Activated T-cell treated with anti-CD3 and anti-CD28 coated beads, Interleukin-2, amount 50 U/mL, for 72 hours (primary cell): ENCODE results near the gene LRP4. TPM values are rescaled to one million over a fixed set of nuclear protein-coding genes. Genes with fewer than 3 reads are reported as not detected.
A peak's percentile ranks its signal among the peaks of the same experiment; 100 is the strongest.

Source experiments
- ATAC-seq, 2 donors: fragments of 150-1000 bp; cut with Tn5 transposase; replicated peaks in 1 of 2; 2 replicates each; pipeline ENCODE4 v1.10.0; 2021; ENCODE audit warnings: moderate library complexity in 2 of 2, mild to moderate bottlenecking in 1 of 2
- DNase-seq, 2 donors: peaks; one replicate each; pipeline ENCODE4 v3.0.0; 2021 to 2022; ENCODE audit warnings: mixed read lengths in 1 of 2
- H3K27ac Mint-ChIP-seq: one replicate; pipeline ENCODE4 v1.8.0; 2022; ENCODE audit warnings: mild to moderate bottlenecking, moderate library complexity, mixed read lengths
- H3K27me3 Mint-ChIP-seq: one replicate; pipeline ENCODE4 v1.8.0; 2022; ENCODE audit warnings: low read depth, mixed read lengths
- H3K36me3 Mint-ChIP-seq, 2 donors: one replicate each; pipeline ENCODE4 v1.8.0; 2022; ENCODE audit warnings: mixed read lengths in 2 of 2, mild to moderate bottlenecking in 1 of 2; ENCODE audit not compliant: insufficient read depth in 2 of 2
- H3K4me1 Mint-ChIP-seq: one replicate; pipeline ENCODE4 v1.8.0; 2022; ENCODE audit warnings: low read depth, mixed read lengths
- H3K4me3 Mint-ChIP-seq, 2 donors: one replicate each; pipeline ENCODE4 v1.8.0; 2022; ENCODE audit warnings: mild to moderate bottlenecking in 2 of 2, mixed read lengths in 2 of 2, moderate library complexity in 2 of 2
- H3K9me3 Mint-ChIP-seq, 2 donors: one replicate each; pipeline ENCODE4 v1.8.0; 2022; ENCODE audit warnings: mixed read lengths in 2 of 2
- total RNA-seq, 2 donors: library from RNA; stranded (reverse); gene quantifications; one replicate each; pipeline ENCODE4 v1.2.3, GENCODE V29; 2022

The LRP4 gene
- total RNA-seq, 2 donors from 2014 or later: 0.09 TPM; not detected in 1

DNA sequence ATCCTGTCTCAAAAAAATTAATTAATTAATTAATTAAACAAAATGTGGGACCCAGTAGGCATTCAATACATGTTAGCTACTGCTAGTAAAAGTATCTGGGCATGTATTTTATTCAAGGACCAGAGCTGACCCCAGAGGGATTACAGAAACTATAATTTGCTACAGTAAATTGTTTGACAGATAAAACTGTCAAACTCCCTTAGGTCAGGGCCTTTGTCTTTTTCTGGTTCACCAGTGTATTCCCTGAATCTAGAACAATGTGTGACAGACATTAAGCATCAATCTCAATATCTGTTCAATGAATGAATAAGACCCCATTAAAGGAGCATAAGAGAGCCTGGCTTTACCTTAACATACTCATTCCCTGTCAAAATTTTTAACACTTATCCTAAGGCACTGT lies 78.2 kb downstream of the LRP4 start:
- no peak for ATAC-seq
- DNase-seq: no peak
- Mint-ChIP-seq H3K4me1 (peaks cover 71% of the 10 kb centered on the region), H3K27me3 (no peaks in the 10 kb centered on the region), H3K36me3 (peaks cover 0 to 5% of the 10 kb centered on the region in 2 donors), H3K4me3 (no peak overlapping the region), H3K27ac (no peak overlapping the region), H3K9me3 (no peaks in the 10 kb centered on the region)

DNA sequence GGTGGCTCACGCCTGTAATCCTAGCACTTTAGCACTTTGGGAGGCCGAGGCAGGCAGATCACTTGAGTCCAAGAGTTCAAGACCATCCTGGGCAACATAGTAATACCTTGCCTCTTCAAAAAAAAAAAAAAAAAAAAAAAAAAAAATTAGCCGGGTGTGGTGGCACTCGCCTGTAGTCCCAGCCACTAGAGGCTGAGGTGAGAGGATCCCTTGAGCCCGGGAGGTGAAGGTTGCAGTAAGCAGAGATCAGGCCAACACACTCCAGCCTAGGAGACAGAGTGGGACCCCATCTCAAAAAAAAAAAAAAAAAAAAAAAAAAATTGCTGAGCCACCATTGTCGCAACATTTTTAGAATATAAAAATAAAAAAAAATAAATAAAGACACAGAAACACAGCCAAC lies 79.8 kb downstream of the LRP4 start:
- DNase-seq (no peak), ATAC-seq (no peak)
- Mint-ChIP-seq H3K36me3 (peaks cover 0 to 3% of the 10 kb centered on the region in 2 donors), H3K27me3 (no peaks in the 10 kb centered on the region), H3K27ac (no peak overlapping the region), H3K9me3 (no peaks in the 10 kb centered on the region), H3K4me1 (peaks cover 55% of the 10 kb centered on the region), H3K4me3 (no peak overlapping the region)

DNA sequence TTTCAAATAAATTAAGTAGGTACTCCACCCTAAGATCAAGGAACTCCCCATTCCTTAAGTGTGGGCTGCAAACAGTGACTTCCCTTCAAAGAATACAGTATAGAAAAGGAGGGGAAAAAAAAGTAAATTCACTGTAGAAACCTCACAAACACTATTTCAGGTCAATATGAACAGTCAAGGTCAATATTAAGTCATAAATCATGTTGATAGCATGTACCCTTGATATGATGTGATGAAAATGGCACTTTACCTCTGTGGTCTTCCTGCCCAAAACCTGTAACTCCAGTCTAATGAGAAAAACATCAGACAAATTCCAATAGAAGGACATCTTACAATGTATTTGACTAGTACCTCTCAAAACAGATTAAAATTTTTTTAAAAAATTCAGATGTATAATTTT lies 80.5 kb downstream of the LRP4 start:
- Mint-ChIP-seq H3K4me1 (peaks cover 52% of the 10 kb centered on the region), H3K27me3 (no peaks in the 10 kb centered on the region)

DNA sequence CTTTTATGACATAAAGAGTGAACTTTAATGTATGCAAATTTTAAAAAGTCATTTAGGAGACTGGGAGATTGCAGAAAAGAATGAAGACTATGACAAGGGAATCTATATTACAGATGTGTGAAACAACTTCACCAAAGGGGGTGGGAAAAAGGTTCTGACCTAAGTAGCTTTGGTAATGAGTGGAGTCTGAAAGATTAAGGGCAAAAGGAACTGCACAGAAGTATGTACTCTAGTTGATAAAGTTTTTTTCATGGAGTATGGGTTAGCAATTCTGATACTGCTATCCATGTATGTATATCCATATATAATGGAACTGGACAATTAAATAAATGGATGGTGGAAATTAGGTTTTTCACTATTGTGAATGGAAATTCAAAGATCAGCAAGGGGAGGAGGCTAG lies 81.5 kb downstream of the LRP4 start:
- H3K4me1 Mint-ChIP-seq: peaks cover 49% of the 10 kb centered on the region
- DNase-seq (no peak), ATAC-seq (no peak)
- no peak overlapping the region for H3K4me3 Mint-ChIP-seq
- peaks cover 0 to 3% of the 10 kb centered on the region in 2 donors for H3K36me3 Mint-ChIP-seq
- H3K9me3 Mint-ChIP-seq: no peaks in the 10 kb centered on the region
- no peaks in the 10 kb centered on the region for H3K27me3 Mint-ChIP-seq
- H3K27ac Mint-ChIP-seq: peak overlapping the region; percentile 42

More for the DNA sequence above, 80.5 kb downstream of the LRP4 start:
- H3K36me3 Mint-ChIP-seq: peaks cover 0 to 3% of the 10 kb centered on the region in 2 donors
- H3K27ac Mint-ChIP-seq: no peak overlapping the region
- H3K9me3 Mint-ChIP-seq: no peaks in the 10 kb centered on the region
- no peak for ATAC-seq
- DNase-seq: no peak
- no peak overlapping the region for H3K4me3 Mint-ChIP-seq

DNA sequence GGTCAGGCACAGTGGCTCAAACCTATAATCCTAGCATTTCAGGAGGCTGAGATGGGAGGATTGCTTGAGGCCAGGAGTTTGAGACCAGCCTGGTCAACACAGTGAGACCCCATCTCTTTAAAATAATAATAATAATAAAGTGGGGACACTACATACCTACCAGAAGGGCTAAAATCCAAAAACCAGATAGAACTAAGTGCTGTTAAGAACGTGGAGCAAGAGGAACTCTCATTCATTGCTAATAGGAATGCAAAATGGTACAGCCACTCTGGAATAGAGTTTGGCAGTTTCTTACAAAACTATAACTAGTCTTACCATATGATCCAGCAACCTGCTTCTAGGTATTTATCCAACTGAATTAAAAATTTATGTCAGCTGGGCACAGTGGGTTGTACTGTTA lies 81.9 kb downstream of the LRP4 start:
- Mint-ChIP-seq H3K27ac (peak overlapping the region; percentile 42), H3K4me3 (no peak overlapping the region), H3K36me3 (peaks cover 0 to 3% of the 10 kb centered on the region in 2 donors), H3K9me3 (no peaks in the 10 kb centered on the region), H3K27me3 (no peaks in the 10 kb centered on the region), H3K4me1 (peaks cover 44% of the 10 kb centered on the region)
- no peak for ATAC-seq
- no peak for DNase-seq

DNA sequence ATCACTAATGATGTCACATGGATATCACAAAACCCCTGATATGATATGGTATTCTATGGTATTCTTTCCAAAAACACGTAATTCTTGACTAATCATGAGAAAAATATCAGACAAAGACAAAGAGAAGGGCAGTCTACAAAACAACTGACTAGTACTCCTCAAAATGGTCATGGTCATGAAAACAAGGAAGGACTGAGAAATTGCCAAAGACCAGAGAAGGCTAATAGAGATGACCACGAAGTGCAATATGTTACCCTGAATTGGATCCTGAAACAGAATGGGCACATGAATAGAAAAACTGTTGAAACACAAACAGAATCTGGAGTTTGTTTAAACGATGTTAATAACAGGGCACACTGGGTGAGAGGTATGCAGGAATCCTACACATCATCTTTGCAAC lies 82.5 kb downstream of the LRP4 start:
- no peak overlapping the region for H3K27ac Mint-ChIP-seq
- DNase-seq (no peak), ATAC-seq (no peak)
- no peaks in the 10 kb centered on the region for H3K9me3 Mint-ChIP-seq
- H3K27me3 Mint-ChIP-seq: no peaks in the 10 kb centered on the region
- H3K4me1 Mint-ChIP-seq: peaks cover 40% of the 10 kb centered on the region
- H3K36me3 Mint-ChIP-seq: peaks cover 0 to 3% of the 10 kb centered on the region in 2 donors
- H3K4me3 Mint-ChIP-seq: no peak overlapping the region

DNA sequence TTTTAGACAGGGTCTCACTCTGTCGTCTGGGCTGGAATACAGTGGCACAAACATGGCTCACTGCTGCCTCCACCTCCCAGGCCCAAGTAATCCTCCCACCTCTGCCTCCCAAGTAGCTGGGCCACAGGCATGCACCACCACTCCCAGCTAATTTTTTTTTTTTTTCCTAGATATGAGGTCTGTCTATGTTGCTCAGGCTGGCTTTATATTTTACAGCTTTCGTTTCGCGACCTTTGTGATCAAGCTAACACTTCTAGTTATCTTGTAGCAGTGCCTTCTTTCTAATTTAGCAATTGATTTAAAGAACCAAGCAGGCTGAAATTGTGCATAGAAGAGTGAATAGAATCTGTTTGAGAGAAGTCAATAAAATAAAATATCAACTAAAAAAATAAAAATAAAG lies 83.5 kb downstream of the LRP4 start:
- Mint-ChIP-seq H3K27me3 (no peaks in the 10 kb centered on the region), H3K36me3 (peaks cover 0 to 3% of the 10 kb centered on the region in 2 donors), H3K4me1 (peaks cover 38% of the 10 kb centered on the region), H3K9me3 (no peaks in the 10 kb centered on the region), H3K4me3 (no peak overlapping the region), H3K27ac (no peak overlapping the region)
- no peak for ATAC-seq
- no peak for DNase-seq

DNA sequence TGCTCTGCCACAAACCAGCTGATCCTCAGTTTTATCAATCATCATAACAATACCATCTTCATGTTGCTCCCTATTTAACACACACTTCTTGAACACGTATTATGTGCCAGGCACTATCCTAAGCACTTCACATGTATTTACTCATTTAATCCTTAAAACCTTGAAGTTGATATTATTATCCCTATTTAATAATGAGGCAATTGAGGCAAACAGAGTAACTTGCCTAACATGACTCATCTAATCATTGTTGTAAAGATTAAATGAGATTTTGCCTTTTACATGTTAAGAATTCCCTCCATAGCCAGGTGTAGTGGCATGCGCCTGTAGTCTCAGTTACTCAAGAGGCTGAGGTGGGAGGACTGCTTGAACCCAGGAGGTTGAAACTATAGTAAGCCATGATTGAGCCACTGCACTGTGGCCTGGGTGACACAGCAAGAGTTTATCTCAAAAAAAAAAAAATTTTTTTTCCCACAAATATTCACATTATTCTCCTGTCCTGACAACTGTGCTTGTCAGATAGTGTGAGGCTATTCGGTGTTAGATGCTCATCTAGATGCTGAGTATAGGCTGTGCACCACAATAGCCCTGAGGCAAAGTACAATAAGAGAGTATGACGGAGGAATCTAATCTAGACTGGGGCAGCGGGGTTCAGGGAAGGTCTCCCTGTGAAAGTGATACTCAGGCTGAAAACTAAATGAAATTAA lies 85.7 kb downstream of the LRP4 start:
- Mint-ChIP-seq H3K9me3 (no peaks in the 10 kb centered on the region), H3K27ac (no peak overlapping the region), H3K4me3 (no peak overlapping the region), H3K36me3 (peaks cover 0 to 3% of the 10 kb centered on the region in 2 donors), H3K4me1 (peaks cover 38% of the 10 kb centered on the region), H3K27me3 (no peaks in the 10 kb centered on the region)
- DNase-seq (no peak), ATAC-seq (no peak)

DNA sequence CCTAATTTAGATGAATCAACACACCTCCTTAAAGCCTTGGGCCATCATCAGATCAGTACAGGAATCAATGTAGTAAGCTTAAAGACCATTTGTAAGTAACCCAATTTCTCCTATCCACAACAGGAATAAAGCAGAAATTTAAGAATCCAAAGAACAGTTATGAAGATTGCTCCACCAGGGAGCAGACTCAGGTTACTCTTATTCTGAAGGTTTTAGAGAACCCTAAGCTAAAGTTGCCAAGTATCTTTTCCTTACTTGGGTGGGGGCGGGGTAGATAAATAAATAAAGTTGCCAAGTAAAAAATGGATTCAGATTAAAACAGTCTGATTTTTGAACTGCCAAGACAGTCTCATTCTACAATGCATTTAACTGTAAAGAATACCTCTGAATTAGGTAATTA lies 90.4 kb downstream of the LRP4 start:
- H3K4me3 Mint-ChIP-seq: peak overlapping the region; percentile 79 to 83
- DNase-seq (no peak), ATAC-seq (no peak)
- H3K9me3 Mint-ChIP-seq: no peaks in the 10 kb centered on the region
- H3K27me3 Mint-ChIP-seq: no peaks in the 10 kb centered on the region
- H3K27ac Mint-ChIP-seq: no peak overlapping the region
- H3K4me1 Mint-ChIP-seq: peaks cover 37% of the 10 kb centered on the region
- H3K36me3 Mint-ChIP-seq: no peaks in the 10 kb centered on the region

DNA sequence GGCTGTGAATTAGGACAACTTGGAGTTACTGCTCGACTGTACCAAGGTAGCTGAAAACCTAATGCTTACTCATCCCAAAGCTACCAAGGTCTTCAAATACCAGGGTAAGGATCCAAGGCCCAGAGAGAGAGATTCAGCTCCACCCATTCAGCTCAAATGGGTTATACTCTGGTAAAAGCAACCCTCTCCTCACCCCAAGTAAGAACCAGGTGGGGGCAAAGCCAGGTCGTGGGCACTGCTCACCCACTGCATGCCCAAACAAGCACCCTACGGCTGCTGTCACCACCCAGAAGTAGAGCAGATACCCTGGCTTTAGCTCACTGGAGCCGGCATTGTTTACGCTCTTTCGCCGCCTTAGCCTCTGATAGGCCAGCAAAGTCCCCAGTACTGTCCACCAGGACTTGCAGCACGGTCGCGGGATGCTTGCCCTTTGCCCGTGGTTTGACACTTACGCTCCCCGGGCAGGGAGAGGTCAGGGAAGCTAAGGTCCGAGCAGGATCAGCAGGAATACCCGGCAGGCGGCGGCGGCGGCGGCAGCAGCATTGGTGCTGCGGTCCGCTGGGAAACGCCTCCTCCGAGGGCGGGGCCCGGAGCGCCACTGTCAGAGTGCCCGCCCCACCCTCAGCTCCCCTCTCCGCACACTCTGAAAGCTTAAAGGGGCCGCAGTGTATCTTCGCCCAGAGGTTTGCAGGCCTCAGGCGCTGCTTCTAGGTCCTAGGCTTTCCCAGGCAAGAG lies 91.9 kb downstream of the LRP4 start:
- H3K9me3 Mint-ChIP-seq: no peaks in the 10 kb centered on the region
- H3K4me1 Mint-ChIP-seq: peaks cover 31% of the 10 kb centered on the region
- H3K36me3 Mint-ChIP-seq: no peaks in the 10 kb centered on the region
- no peaks in the 10 kb centered on the region for H3K27me3 Mint-ChIP-seq
- H3K27ac Mint-ChIP-seq: no peak overlapping the region
- ATAC-seq: peak; percentile 100
- peak overlapping the region; percentile 79 to 83 for H3K4me3 Mint-ChIP-seq
- peak; percentile 72 to 79 for DNase-seq

DNA sequence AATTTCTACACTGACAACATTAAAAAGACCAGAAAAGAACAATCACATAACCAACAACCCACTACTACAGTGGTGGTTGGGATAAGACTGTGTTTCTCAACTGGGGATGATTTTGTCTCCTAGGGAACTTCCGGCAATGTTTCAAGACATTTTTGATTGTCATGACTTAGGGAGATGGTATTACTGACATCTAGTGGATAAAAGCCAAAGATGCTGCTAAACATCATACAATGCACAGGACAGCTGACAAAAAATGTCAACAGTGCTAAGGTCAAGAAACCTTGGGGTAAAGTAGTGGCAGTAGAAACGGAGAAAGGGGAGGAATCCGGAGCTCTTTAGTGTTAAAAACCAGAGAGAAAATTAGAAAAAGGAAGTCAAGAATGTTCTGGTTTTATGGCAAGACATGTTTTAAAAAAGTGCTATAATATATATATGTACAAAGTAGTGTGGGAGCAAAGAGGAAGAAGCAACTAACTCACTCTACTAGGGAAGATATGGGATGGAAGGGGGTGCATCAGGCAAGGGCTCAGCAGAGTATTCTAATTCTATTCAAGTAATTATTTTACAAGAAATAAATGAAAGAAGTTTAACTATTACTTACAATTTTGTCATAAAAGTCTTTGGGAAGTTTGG lies 109.4 kb downstream of the LRP4 start:
- Mint-ChIP-seq H3K27me3 (no peaks in the 10 kb centered on the region), H3K36me3 (peaks cover 2 to 38% of the 10 kb centered on the region in 2 donors), H3K4me3 (no peak overlapping the region), H3K9me3 (no peaks in the 10 kb centered on the region), H3K27ac (no peak overlapping the region), H3K4me1 (peaks cover 5% of the 10 kb centered on the region)
- no peak for DNase-seq
- ATAC-seq: no peak
